ENCODE results near the gene ASPM. TPM values are rescaled to one million over a fixed set of nuclear protein-coding genes. Genes with fewer than 3 reads are reported as not detected.
"Not testable (repeated sequence)": the region's sequence is repeated elsewhere in the genome, so short reads cannot be mapped to it uniquely, and the experiment has no call there.

The ASPM gene
- total RNA-seq, 1 donor from 2014 or later: 0.42 TPM

GRCh38 chr1:197076585-197076984 is 69.9 kb downstream of the ASPM start:
- DNase-seq (ENCODE audit: low spot score): no peak

- DNase-seq (ENCODE audit: low spot score): no peak
Measured at GRCh38 chr1:197073978-197074377, 72.5 kb downstream of the ASPM start.

GRCh38 chr1:197067457-197067818 is 79.0 kb downstream of the ASPM start:
- no peak for DNase-seq (ENCODE audit: low spot score)

- no peak for DNase-seq (ENCODE audit: low spot score)
Measured at GRCh38 chr1:197066719-197067456, 79.6 kb downstream of the ASPM start, which contains the start of gene F13B. Gene F13B (minus strand): TSS chr1:197067260. CDS start chr1:197067223, 37 bp downstream.

GRCh38 chr1:197066277-197066676 is 80.2 kb downstream of the ASPM start:
- DNase-seq (ENCODE audit: low spot score): no peak

GRCh38 chr1:197065559-197065958 is 80.9 kb downstream of the ASPM start:
- no peak for DNase-seq (ENCODE audit: low spot score)

GRCh38 chr1:197063212-197063611 is 83.3 kb downstream of the ASPM start:
- DNase-seq (ENCODE audit: low spot score): no peak

- DNase-seq (ENCODE audit: low spot score): no peak
Measured at GRCh38 chr1:197062692-197063091, 83.8 kb downstream of the ASPM start.

- no peak for DNase-seq (ENCODE audit: low spot score)
Measured at GRCh38 chr1:197049100-197049499, 97.4 kb downstream of the ASPM start.

GRCh38 chr1:197042676-197043341 is 103.7 kb downstream of the ASPM start:
- DNase-seq (ENCODE audit: low spot score): no peak

GRCh38 chr1:197041486-197042353 is 104.7 kb downstream of the ASPM start:
- no peak for DNase-seq (ENCODE audit: low spot score)

GRCh38 chr1:197036861-197037260 is 109.6 kb downstream of the ASPM start:
- DNase-seq (ENCODE audit: low spot score): no peak

GRCh38 chr1:197034631-197035339 is 111.7 kb downstream of the ASPM start:
- DNase-seq (ENCODE audit: low spot score): not testable (repeated sequence)

Other genes with a start within 250 kb of the ASPM start
- gene CFHR2, start 202.9 kb downstream of the ASPM start, total RNA-seq: not detected
- gene CFHR5, start 169.1 kb downstream of the ASPM start, total RNA-seq: not detected
- gene F13B, start 79.4 kb downstream of the ASPM start, total RNA-seq: not detected
- 13.4 TPM for gene ZBTB41, start 54.6 kb upstream of the ASPM start, total RNA-seq
- gene CRB1, start 121.6 kb upstream of the ASPM start, total RNA-seq: 0.18 TPM

Measured in ureter (tissue), 1 donor.